ENCODE measurements around the gene PHLDB1. TPM values are rescaled to one million over a fixed set of nuclear protein-coding genes. Genes with fewer than 3 reads are reported as not detected.

The PHLDB1 gene
- total RNA-seq, 4 donors from 2014 or later: 92.6 to 276 (median 161) TPM

- no peak overlapping the region for H3K4me3 ChIP-seq
- no peaks in the 10 kb centered on the region for H3K9me3 ChIP-seq
- no peak for TF ChIP-seq POLR2AphosphoS5 (IDR thresholded peaks at IDR 0.05)
- no peak for DNase-seq
- H3K36me3 ChIP-seq: peaks cover 0 to 39% (median 11%) of the 10 kb centered on the region in 4 donors
- 80% methylated on average over 3 of the region's 3 CpGs; no CpG with 5 or more reads in 1 of the 2 donors for WGBS, 2 donors (ENCODE audit: low coverage in 1 of 2)
- in situ Hi-C loops (cut with MboI; ENCODE audit: low pct_ligation_motif_present in 1 of 4, low pct_unique_long_range_greater_than_20kb in 1 of 4, low sequenced_read_pairs in 3 of 4): no loop called here
- intact Hi-C loops (cut with DNase I; ENCODE audit: low total_unique reads): no loop called here
- H3K27ac ChIP-seq: no peak overlapping the region
- H3K4me1 ChIP-seq: no peaks in the 10 kb centered on the region
- no peaks in the 10 kb centered on the region for H3K27me3 ChIP-seq
Measured at GRCh38 chr11:118651820-118652219, 44.4 kb downstream of the PHLDB1 start.

DNA sequence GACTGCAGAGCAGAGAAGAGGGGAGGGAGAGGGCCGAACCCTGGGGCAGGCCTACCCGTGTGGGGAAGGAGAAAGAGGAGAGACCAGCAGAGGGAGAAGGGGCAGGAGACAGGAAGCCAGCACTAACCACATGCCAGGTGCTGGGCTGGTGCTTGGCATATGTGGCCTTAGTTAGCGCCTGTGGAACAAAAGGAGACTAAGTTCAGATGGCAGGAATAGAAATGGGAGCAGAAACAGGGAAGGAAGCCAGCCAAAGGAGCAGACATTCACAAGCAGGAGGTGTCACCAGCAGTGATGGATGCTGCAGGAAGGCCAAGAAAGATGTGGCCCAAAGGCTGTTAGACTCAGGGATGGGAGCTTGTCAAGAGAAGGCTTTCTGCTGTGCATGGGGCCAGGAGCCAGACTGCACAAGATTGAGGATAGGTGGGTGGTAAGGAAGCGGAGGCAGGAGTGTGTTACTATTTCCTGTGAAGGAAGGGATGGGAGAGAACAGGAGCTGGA, 45.3 kb downstream of the PHLDB1 start:
- DNase-seq: no peak
- in situ Hi-C loops (cut with MboI; ENCODE audit: low pct_ligation_motif_present in 1 of 4, low pct_unique_long_range_greater_than_20kb in 1 of 4, low sequenced_read_pairs in 3 of 4): no loop called here

GRCh38 chr11:118653684-118654390, 46.4 kb downstream of the PHLDB1 start:
- no peak overlapping the region for H3K27ac ChIP-seq
- no peaks in the 10 kb centered on the region for H3K9me3 ChIP-seq
- H3K4me3 ChIP-seq: no peak overlapping the region
- no peak for DNase-seq
- in situ Hi-C loops (cut with MboI; ENCODE audit: low pct_ligation_motif_present in 1 of 4, low pct_unique_long_range_greater_than_20kb in 1 of 4, low sequenced_read_pairs in 3 of 4) (no loop called here), intact Hi-C loops (cut with DNase I; ENCODE audit: low total_unique reads) (no loop called here)
- no peak for TF ChIP-seq POLR2AphosphoS5 (IDR thresholded peaks at IDR 0.05)
- TF ChIP-seq, protein P1, sequence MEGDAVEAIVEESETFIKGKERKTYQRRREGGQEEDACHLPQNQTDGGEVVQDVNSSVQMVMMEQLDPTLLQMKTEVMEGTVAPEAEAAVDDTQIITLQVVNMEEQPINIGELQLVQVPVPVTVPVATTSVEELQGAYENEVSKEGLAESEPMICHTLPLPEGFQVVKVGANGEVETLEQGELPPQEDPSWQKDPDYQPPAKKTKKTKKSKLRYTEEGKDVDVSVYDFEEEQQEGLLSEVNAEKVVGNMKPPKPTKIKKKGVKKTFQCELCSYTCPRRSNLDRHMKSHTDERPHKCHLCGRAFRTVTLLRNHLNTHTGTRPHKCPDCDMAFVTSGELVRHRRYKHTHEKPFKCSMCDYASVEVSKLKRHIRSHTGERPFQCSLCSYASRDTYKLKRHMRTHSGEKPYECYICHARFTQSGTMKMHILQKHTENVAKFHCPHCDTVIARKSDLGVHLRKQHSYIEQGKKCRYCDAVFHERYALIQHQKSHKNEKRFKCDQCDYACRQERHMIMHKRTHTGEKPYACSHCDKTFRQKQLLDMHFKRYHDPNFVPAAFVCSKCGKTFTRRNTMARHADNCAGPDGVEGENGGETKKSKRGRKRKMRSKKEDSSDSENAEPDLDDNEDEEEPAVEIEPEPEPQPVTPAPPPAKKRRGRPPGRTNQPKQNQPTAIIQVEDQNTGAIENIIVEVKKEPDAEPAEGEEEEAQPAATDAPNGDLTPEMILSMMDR (IDR thresholded peaks at IDR 0.05): no peak
- TF ChIP-seq POLR2A (IDR thresholded peaks at IDR 0.05): no peak
- TF ChIP-seq EP300 (IDR thresholded peaks at IDR 0.05; ENCODE audit: low read depth): no peak
- no peaks in the 10 kb centered on the region for H3K4me1 ChIP-seq
- H3K27me3 ChIP-seq: no peaks in the 10 kb centered on the region
- peaks cover 0 to 45% (median 7%) of the 10 kb centered on the region in 4 donors for H3K36me3 ChIP-seq
- 88 to 96% methylated on average over 7 to 8 of the region's 8 CpGs for WGBS, 2 donors (ENCODE audit: low coverage in 1 of 2)

More for the DNA sequence above, 45.3 kb downstream of the PHLDB1 start:
- Histone ChIP-seq H3K36me3 (peaks cover 0 to 45% (median 8%) of the 10 kb centered on the region in 4 donors), H3K27me3 (no peaks in the 10 kb centered on the region), H3K9me3 (no peaks in the 10 kb centered on the region), H3K27ac (no peak overlapping the region), H3K4me3 (no peak overlapping the region), H3K4me1 (no peaks in the 10 kb centered on the region)
- intact Hi-C loops (cut with DNase I; ENCODE audit: low total_unique reads): no loop called here
- TF ChIP-seq POLR2AphosphoS5 (IDR thresholded peaks at IDR 0.05) (no peak), EP300 (IDR thresholded peaks at IDR 0.05; ENCODE audit: low read depth) (no peak), POLR2A (IDR thresholded peaks at IDR 0.05) (no peak)
- TF ChIP-seq, protein P1 (IDR thresholded peaks at IDR 0.05): no peak
- 58 to 64% methylated on average over 3 to 4 of the region's 4 CpGs for WGBS, 2 donors (ENCODE audit: low coverage in 1 of 2)

DNA sequence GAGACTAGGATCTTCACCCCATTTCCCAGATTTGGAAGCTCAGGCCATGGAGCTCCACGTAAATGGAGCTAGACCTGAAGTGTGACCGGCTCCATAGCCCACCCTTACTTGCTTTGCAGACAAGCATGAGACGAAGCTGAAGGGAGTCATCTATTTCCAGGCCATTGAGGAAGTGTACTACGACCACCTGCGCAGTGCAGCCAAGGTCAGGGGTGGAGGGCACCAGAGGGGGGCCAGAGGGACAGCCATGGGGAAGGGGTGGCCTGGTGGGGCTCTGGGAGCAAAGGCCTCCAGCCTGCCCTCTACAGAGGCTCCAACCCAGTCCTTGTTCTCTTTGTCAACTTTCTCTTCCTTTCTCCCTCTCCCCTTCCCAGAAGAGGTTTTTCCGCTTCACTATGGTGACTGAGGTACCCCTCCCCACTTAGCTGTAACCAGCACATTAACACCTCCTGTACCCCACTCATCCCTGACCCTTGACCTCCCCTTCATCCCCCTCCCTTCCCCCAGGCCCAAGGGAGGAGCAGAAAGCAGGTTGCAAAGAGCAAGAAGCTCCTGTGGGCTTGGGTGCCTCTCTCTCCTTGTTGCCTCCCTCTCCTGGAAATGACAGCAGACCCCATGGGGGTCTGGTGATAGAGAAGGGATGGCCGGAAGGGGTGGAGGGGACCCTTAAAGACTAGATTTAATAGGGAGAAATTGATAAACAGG, 48.2 kb downstream of the PHLDB1 start:
- in situ Hi-C loops (cut with MboI; ENCODE audit: low pct_ligation_motif_present in 1 of 4, low pct_unique_long_range_greater_than_20kb in 1 of 4, low sequenced_read_pairs in 3 of 4): no loop called here

More for the DNA sequence above, 48.2 kb downstream of the PHLDB1 start:
- DNase-seq: no peak
- H3K4me3 ChIP-seq: no peak overlapping the region
- H3K36me3 ChIP-seq: peaks cover 0 to 29% (median 5%) of the 10 kb centered on the region in 4 donors
- H3K27me3 ChIP-seq: no peaks in the 10 kb centered on the region
- H3K27ac ChIP-seq: no peak overlapping the region
- no peaks in the 10 kb centered on the region for H3K9me3 ChIP-seq
- peaks cover 10 to 12% (median 11%) of the 10 kb centered on the region in 4 donors for H3K4me1 ChIP-seq
- 80 to 88% methylated on average over 1 to 7 of the region's 7 CpGs for WGBS, 2 donors (ENCODE audit: low coverage in 1 of 2)
- intact Hi-C loops (cut with DNase I; ENCODE audit: low total_unique reads): no loop called here
- TF ChIP-seq, protein P1 (IDR thresholded peaks at IDR 0.05): no peak
- TF ChIP-seq POLR2AphosphoS5 (IDR thresholded peaks at IDR 0.05) (no peak), POLR2A (IDR thresholded peaks at IDR 0.05) (no peak), EP300 (IDR thresholded peaks at IDR 0.05; ENCODE audit: low read depth) (no peak)

Data from transverse colon (tissue), 4 donors.